ENCODE results near the gene ITGA7.

ITGA7 gene

GRCh38 chr12:55685671-55686070 is 22.0 kb downstream of the ITGA7 start:
- ATAC-seq: no peak
- TF ChIP-seq CSDC2 (CRISPR knock-in tag; IDR thresholded peaks at IDR 0.05) (no peak), CREB5 (CRISPR knock-in tag; IDR thresholded peaks at IDR 0.05; ENCODE audit: low read depth) (no peak), ARNTL (CRISPR knock-in tag; IDR thresholded peaks at IDR 0.05; ENCODE audit: borderline replicate concordance, low read depth) (no peak), TSHZ2 (CRISPR knock-in tag; IDR thresholded peaks at IDR 0.05) (no peak), PATZ1 (CRISPR knock-in tag; IDR thresholded peaks at IDR 0.05; ENCODE audit: borderline replicate concordance) (no peak), PPARA (CRISPR knock-in tag; IDR thresholded peaks at IDR 0.05; ENCODE audit: borderline replicate concordance) (no peak), ISL1 (CRISPR knock-in tag; IDR thresholded peaks at IDR 0.05) (no peak), BACH2 (CRISPR knock-in tag; IDR thresholded peaks at IDR 0.05; ENCODE audit: borderline replicate concordance) (no peak), RARB (CRISPR knock-in tag; IDR thresholded peaks at IDR 0.05) (no peak), ESRRG (CRISPR knock-in tag; IDR thresholded peaks at IDR 0.05) (no peak), ZC3H10 (CRISPR knock-in tag; IDR thresholded peaks at IDR 0.05) (no peak), ZNF70 (CRISPR knock-in tag; IDR thresholded peaks at IDR 0.05) (no peak), ZFP30 (CRISPR knock-in tag; IDR thresholded peaks at IDR 0.05) (no peak), OSR1 (CRISPR knock-in tag; IDR thresholded peaks at IDR 0.05) (no peak), ZNF8 (CRISPR knock-in tag; IDR thresholded peaks at IDR 0.05) (no peak), POU6F1 (CRISPR knock-in tag; IDR thresholded peaks at IDR 0.05; ENCODE audit: borderline replicate concordance, low read depth) (no peak)

- ATAC-seq: no peak
- TF ChIP-seq PATZ1 (CRISPR knock-in tag; IDR thresholded peaks at IDR 0.05; ENCODE audit: borderline replicate concordance): no peak
- no peak for TF ChIP-seq ZNF565 (CRISPR knock-in tag; conservative IDR thresholded peaks at IDR 0.05; ENCODE audit: low read depth)
- no peak for TF ChIP-seq CSRNP3 (CRISPR knock-in tag; IDR thresholded peaks at IDR 0.05)
- TF ChIP-seq RARB (CRISPR knock-in tag; IDR thresholded peaks at IDR 0.05): no peak
- TF ChIP-seq ZNF8 (CRISPR knock-in tag; IDR thresholded peaks at IDR 0.05): no peak
- no peak for TF ChIP-seq PPARA (CRISPR knock-in tag; IDR thresholded peaks at IDR 0.05; ENCODE audit: borderline replicate concordance)
- no peak for TF ChIP-seq ARNTL (CRISPR knock-in tag; IDR thresholded peaks at IDR 0.05; ENCODE audit: borderline replicate concordance, low read depth)
- no peak for TF ChIP-seq TCF4 (CRISPR knock-in tag; IDR thresholded peaks at IDR 0.05; ENCODE audit: borderline replicate concordance)
- TF ChIP-seq CREB5 (CRISPR knock-in tag; IDR thresholded peaks at IDR 0.05; ENCODE audit: low read depth): no peak
- no peak for TF ChIP-seq POU6F1 (CRISPR knock-in tag; IDR thresholded peaks at IDR 0.05; ENCODE audit: borderline replicate concordance, low read depth)
- TF ChIP-seq TOX (CRISPR knock-in tag; IDR thresholded peaks at IDR 0.05; ENCODE audit: borderline replicate concordance): no peak
- TF ChIP-seq ZFP30 (CRISPR knock-in tag; IDR thresholded peaks at IDR 0.05): no peak
- TF ChIP-seq ZC3H10 (CRISPR knock-in tag; IDR thresholded peaks at IDR 0.05): no peak
- TF ChIP-seq ZFP3 (CRISPR knock-in tag; IDR thresholded peaks at IDR 0.05): no peak
- no peak for TF ChIP-seq GLIS3 (CRISPR knock-in tag; IDR thresholded peaks at IDR 0.05)
These were observed 22.8 kb downstream of the ITGA7 start for GRCh38 chr12:55684761-55685370.

Measured in SK-N-SH treated with all-trans-retinoic acid at 6 μM for 48 hours (cell line).